Cerebellar cortex (tissue), 1 donor: ENCODE measurements around the gene SASH1.

Source experiments
- DNase-seq: peaks from one replicate; pipeline ENCODE4 v3.0.0-alpha.2; 2015; ENCODE audit warnings: low spot score

The SASH1 gene

GRCh38 chr6:148523048-148523447 is 180.4 kb downstream of the SASH1 start:
- DNase-seq = no peak

- DNase-seq = no peak
Observed at GRCh38 chr6:148523551-148523950, 180.9 kb downstream of the SASH1 start.

- no peak for DNase-seq
Observed at GRCh38 chr6:148524471-148524882, 181.8 kb downstream of the SASH1 start.

GRCh38 chr6:148524976-148525375 is 182.3 kb downstream of the SASH1 start:
- DNase-seq = no peak

GRCh38 chr6:148525453-148525852 is 182.8 kb downstream of the SASH1 start:
- DNase-seq = no peak

- DNase-seq = no peak
Observed at GRCh38 chr6:148526145-148526544, 183.5 kb downstream of the SASH1 start.

GRCh38 chr6:148528292-148528691 is 185.7 kb downstream of the SASH1 start:
- DNase-seq = no peak

- peak; percentile 6 for DNase-seq
Observed at GRCh38 chr6:148529010-148529409, 186.4 kb downstream of the SASH1 start.

- DNase-seq = no peak
Observed at GRCh38 chr6:148530394-148530953, 187.8 kb downstream of the SASH1 start.

GRCh38 chr6:148530976-148531375 is 188.3 kb downstream of the SASH1 start:
- DNase-seq = no peak

- no peak for DNase-seq
Observed at GRCh38 chr6:148532698-148533097, 190.1 kb downstream of the SASH1 start.

GRCh38 chr6:148533309-148534107 is 190.9 kb downstream of the SASH1 start:
- DNase-seq = no peak

- DNase-seq = no peak
Observed at GRCh38 chr6:148534871-148535270, 192.2 kb downstream of the SASH1 start.

GRCh38 chr6:148535381-148535780 is 192.7 kb downstream of the SASH1 start:
- no peak for DNase-seq

GRCh38 chr6:148535976-148536375 is 193.3 kb downstream of the SASH1 start:
- no peak for DNase-seq

GRCh38 chr6:148538261-148539190 is 195.9 kb downstream of the SASH1 start:
- no peak for DNase-seq

- no peak for DNase-seq
Observed at GRCh38 chr6:148543540-148543939, 200.9 kb downstream of the SASH1 start.

GRCh38 chr6:148544421-148544820 is 201.8 kb downstream of the SASH1 start:
- DNase-seq = no peak

- DNase-seq = no peak
Observed at GRCh38 chr6:148545901-148546300, 203.3 kb downstream of the SASH1 start.

GRCh38 chr6:148547110-148547509 is 204.5 kb downstream of the SASH1 start:
- DNase-seq = no peak

- DNase-seq = peak; percentile 16
Observed at GRCh38 chr6:148548065-148548748, 205.6 kb downstream of the SASH1 start.

GRCh38 chr6:148548749-148549140 is 206.1 kb downstream of the SASH1 start:
- DNase-seq = peak; percentile 12
